K562 (cell line): Measurements from ENCODE around the gene SCEL. TPM values are rescaled to one million over a fixed set of nuclear protein-coding genes. Genes with fewer than 3 reads are reported as not detected.

ENCODE experiments used
- ATAC-seq: fragments of 200-7000 bp; cut with Tn5 transposase; 3 replicates; pipeline ENCODE4 v1.9.1; 2020; ENCODE audit warnings: moderate library complexity
- BruUV-seq: library from RNA; stranded (reverse); fragments of 400-500 nt; replicated peaks from 2 replicates; lab custom pipeline; 2021; lab: Mats Ljungman, UMichigan
- CTCF ChIA-PET: fragments of 300-600 bp; formaldehyde crosslinking; extraction: SDS; loops from one replicate; lab custom pipeline; 2021; ENCODE audit warnings: low intra/inter-chr PET ratio; lab: Yijun Ruan, JAX
- POLR2A ChIA-PET: fragments of 300-600, 350-650 bp; sonication (Branson Sonifier 250); formaldehyde crosslinking; extraction: SDS; loops from one replicate; lab custom pipeline; 2021; ENCODE audit warnings: antibody characterized with exemption, inconsistent platforms; lab: Yijun Ruan, JAX
- DNase-seq, 4 experiments: peaks; one replicate each; pipeline versions ENCODE4 v3.0.0 to v3.0.0-alpha.2; 2011 to 2018; ENCODE audit warnings: low spot score in 3 of 4, mixed read lengths in 3 of 4; ENCODE audit errors: extremely low read depth in 1 of 4
- FAIRE-seq: peaks from 2 replicates; lab custom pipeline; 2011; peaks lifted over from hg19 to GRCh38; lab: Jason Lieb, UNC
- H2AFZ ChIP-seq: 2 replicates; pipeline ENCODE4 v1.6.0; 2011; ENCODE audit warnings: low read depth, low read length, control low read depth, inconsistent platforms
- H3K27ac ChIP-seq: fragments of 200-600 bp; 3 replicates; pipeline ENCODE4 v1.8.0; 2011; ENCODE audit warnings: low read depth, mild to moderate bottlenecking, control low read depth, inconsistent platforms, low read length, moderate library complexity, mixed read lengths; ENCODE audit errors: extremely low read depth
- H3K27me3 ChIP-seq, 2 experiments: fragments of 300-600 bp in 1 of 2; 2 replicates in 1 of 2; 3 replicates in 1 of 2; pipeline versions ENCODE4 v1.6.0 to v1.8.0; 2011; ENCODE audit warnings: inconsistent platforms in 2 of 2, low read length in 2 of 2, mild to moderate bottlenecking in 1 of 2, mixed read lengths in 1 of 2, moderate library complexity in 1 of 2; ENCODE audit not compliant: control insufficient read depth in 2 of 2, insufficient read depth in 2 of 2
- H3K36me3 ChIP-seq: fragments of 300-600 bp; 3 replicates; pipeline ENCODE4 v1.8.0; 2011; ENCODE audit warnings: mild to moderate bottlenecking, low read length, inconsistent platforms; ENCODE audit not compliant: control insufficient read depth, insufficient read depth
- H3K4me1 ChIP-seq, 2 experiments: fragments of 200-600 bp in 1 of 2; replicated peaks in 1 of 2; 2 replicates in 1 of 2; 3 replicates in 1 of 2; pipeline versions ENCODE4 v1.5.1 to v1.8.0; 2011; ENCODE audit warnings: inconsistent platforms in 2 of 2, low read length in 2 of 2, mild to moderate bottlenecking in 1 of 2, mixed read lengths in 1 of 2, moderate library complexity in 1 of 2; ENCODE audit not compliant: control insufficient read depth in 2 of 2, insufficient read depth in 2 of 2
- H3K4me2 ChIP-seq: 2 replicates; pipeline ENCODE4 v1.6.1; 2011; ENCODE audit warnings: low read length, control low read depth, inconsistent platforms, mixed read lengths; ENCODE audit not compliant: insufficient read depth
- H3K4me3 ChIP-seq: fragments of 200-600 bp; sonication (generic), shearing (Covaris generic); 2 replicates; pipeline ENCODE4 v1.5.1; 2016; ENCODE audit warnings: control low read depth, inconsistent platforms
- H3K79me2 ChIP-seq: fragments of 200-600 bp; 3 replicates; pipeline ENCODE4 v1.8.0; 2011; ENCODE audit warnings: low read length, inconsistent platforms; ENCODE audit not compliant: control insufficient read depth, insufficient read depth
- H3K9ac ChIP-seq, 2 experiments: 2 replicates each; pipeline versions ENCODE4 v1.6.0 to v1.6.1; 2011; ENCODE audit warnings: low read depth in 2 of 2, low read length in 2 of 2, control low read depth in 1 of 2, inconsistent platforms in 1 of 2, mild to moderate bottlenecking in 1 of 2, mixed read lengths in 1 of 2; ENCODE audit not compliant: insufficient read depth in 1 of 2
- H3K9me1 ChIP-seq: one replicate; pipeline ENCODE4 v1.6.0; 2011; ENCODE audit warnings: inconsistent platforms, mild to moderate bottlenecking, low read length, moderate library complexity; ENCODE audit not compliant: control insufficient read depth, insufficient read depth
- H3K9me3 ChIP-seq: replicated peaks from 2 replicates; pipeline ENCODE4 v1.5.1; 2011; ENCODE audit warnings: low read depth, low read length, inconsistent platforms; ENCODE audit not compliant: control insufficient read depth, insufficient read depth
- H4K20me1 ChIP-seq: replicated peaks from 2 replicates; pipeline ENCODE4 v1.6.1; 2011; ENCODE audit warnings: low read length, inconsistent platforms, mixed read lengths; ENCODE audit not compliant: control insufficient read depth, insufficient read depth
- ATF6 ChIP-seq: sonication (generic); formaldehyde crosslinking; IDR thresholded peaks from 2 replicates; pipeline ENCODE4 v1.4.0; 2020; ENCODE audit warnings: mild to moderate bottlenecking, missing genetic modification reagents
- GTF2F1 ChIP-seq: IDR thresholded peaks from 2 replicates; pipeline ENCODE4 v1.6.1; 2011; ENCODE audit warnings: low read depth, low read length, improper control_type of control experiment
- HMBOX1 ChIP-seq: sonication (generic); IDR thresholded peaks from 2 replicates; pipeline ENCODE4 v1.6.1; 2016
- HNRNPH1 ChIP-seq: fragments of 200-400 bp; formaldehyde crosslinking; optimal IDR thresholded peaks from 2 replicates; pipeline ENCODE3; 2017; ENCODE audit warnings: low read depth, mild to moderate bottlenecking, low read length, moderate library complexity
- MTA3 ChIP-seq: fragments of 450-650 bp; formaldehyde crosslinking; IDR thresholded peaks from 2 replicates; pipeline ENCODE4 v1.6.1; 2017; ENCODE audit warnings: mild to moderate bottlenecking, borderline replicate concordance
- NR2F6 ChIP-seq: fragments of 450-650 bp; formaldehyde crosslinking; IDR thresholded peaks from 2 replicates; pipeline ENCODE4 v1.4.0; 2020; ENCODE audit warnings: mild to moderate bottlenecking
- SRSF7 ChIP-seq: fragments of 200-400 bp; formaldehyde crosslinking; optimal IDR thresholded peaks from 2 replicates; pipeline ENCODE3; 2017; ENCODE audit warnings: mild to moderate bottlenecking, low read depth, low read length
- TEAD2 ChIP-seq: fragments of 450-650 bp; IDR thresholded peaks from 2 replicates; pipeline ENCODE4 v1.6.1; 2016; ENCODE audit warnings: missing genetic modification characterization, control low read depth, missing compliant biosample characterization
- ZKSCAN1 ChIP-seq: fragments of 150-350 bp; IDR thresholded peaks from 2 replicates; pipeline ENCODE4 v1.6.1; 2016; ENCODE audit warnings: low read depth, low read length
- ZNF766 ChIP-seq: fragments of 200-800 bp; sonication (Bioruptor generic); conservative IDR thresholded peaks from 2 replicates; pipeline ENCODE4 v1.6.1; 2016; ENCODE audit warnings: missing genetic modification characterization, missing compliant biosample characterization
- WGBS: fragments of 100-300 bp; shearing (Covaris generic); methylation state at CpG from one replicate; pipeline ENCODE4 v1.1.6; 2016; ENCODE audit warnings: low coverage, mixed read lengths; ENCODE audit not compliant: insufficient coverage; ENCODE audit errors: missing lambda C conversion rate; 5-methylcytosine and 5-hydroxymethylcytosine counted together
- in situ Hi-C: fragments of 300-500 bp; cut with MboI; formaldehyde crosslinking; loops from 4 replicates; pipeline ENCODE4 v1.15.0; 2018; ENCODE audit warnings: inconsistent platforms, mixed read lengths
- intact Hi-C: fragments of 100-400 bp; cut with micrococcal nuclease; formaldehyde crosslinking; loops from 2 replicates; pipeline ENCODE4 v1.14.2; 2022
- polyA plus RNA-seq, 8 experiments: library from polyadenylated mRNA; depleted of rRNA in 4 of 8; stranded (reverse) in 5 of 8; unstranded in 3 of 8; fragments of >200 nt; fragmentation: Nextera tagmentation in 2 of 8; fragmentation: Illumina TruSeq in 1 of 8; extraction: Ambion mirVana in 2 of 8; extraction: Trizol in 1 of 8; gene quantifications; 2 replicates each; pipeline versions ENCODE4 v1.2.1 to v1.2.3, GENCODE V29; 2011 to 2014; ENCODE audit warnings: inconsistent platforms in 1 of 8, missing spikeins in 1 of 8
- total RNA-seq, 7 experiments: library from RNA; depleted of rRNA in 6 of 7; stranded (reverse); fragments of >200 nt in 6 of 7; fragmentation: Illumina TruSeq in 2 of 7; extraction: Trizol in 2 of 7; gene quantifications; 2 replicates each; pipeline versions ENCODE4 v1.2.1 to v1.2.3, GENCODE V29; 2011 to 2021; ENCODE audit warnings: low replicate concordance in 1 of 7

SCEL gene
- total and polyA plus RNA-seq, 9 of the 15 experiments (the other 6 are each of a cell fraction or from before 2014, with no cell fraction given), result not detected

- Histone ChIP-seq H3K4me3 (no peak overlapping the region), H3K9me1 (no peaks in the 10 kb centered on the region), H3K27ac (no peak overlapping the region), H2AFZ (no peak overlapping the region), H3K9ac (no peak overlapping the region), H3K4me2 (no peak overlapping the region), H3K9me3 (no peaks in the 10 kb centered on the region), H3K4me1 (no peaks in the 10 kb centered on the region), H3K79me2 (no peaks in the 10 kb centered on the region), H3K27me3 (no peaks in the 10 kb centered on the region), H4K20me1 (no peaks in the 10 kb centered on the region), H3K36me3 (no peaks in the 10 kb centered on the region)
- in situ Hi-C loops, result no loop called here
- intact Hi-C loops, result no loop called here
- no TSS peak for BruUV-seq
- 0% methylated on average over 1 of the region's 1 CpG for WGBS
- no peak for TF ChIP-seq ZKSCAN1
- DNase-seq, result no peak
- ChIA-PET CTCF (no interaction called here), POLR2A (interaction anchor here (0.6 kb wide), 1 partner anchor 83 kb away, joined by 4 read pairs; no protein-coding TSS in a partner anchor)
- FAIRE-seq, result no peak
- no peak for ATAC-seq
Measured at GRCh38 chr13:77620138-77620537, 84.6 kb downstream of the SCEL start.

GRCh38 chr13:77623806-77624205, 88.3 kb downstream of the SCEL start:
- no peaks in the 10 kb centered on the region for H3K4me1 ChIP-seq
- H3K9me3 ChIP-seq, result no peaks in the 10 kb centered on the region
- no peaks in the 10 kb centered on the region for H3K36me3 ChIP-seq
- DNase-seq (no peak), ATAC-seq (no peak), FAIRE-seq (no peak)
- no peak overlapping the region for H3K4me2 ChIP-seq
- no peak overlapping the region for H2AFZ ChIP-seq
- intact Hi-C loops (no loop called here), in situ Hi-C loops (no loop called here)
- ChIA-PET CTCF (no interaction called here), POLR2A (no interaction called here)
- H3K27me3 ChIP-seq, result no peaks in the 10 kb centered on the region
- no peaks in the 10 kb centered on the region for H3K9me1 ChIP-seq
- 0% methylated on average over 2 of the region's 3 CpGs for WGBS
- no peaks in the 10 kb centered on the region for H3K79me2 ChIP-seq
- no peak overlapping the region for H3K4me3 ChIP-seq
- no peaks in the 10 kb centered on the region for H4K20me1 ChIP-seq
- BruUV-seq, result no TSS peak
- no peak overlapping the region for H3K27ac ChIP-seq
- H3K9ac ChIP-seq, result no peak overlapping the region
- TF ChIP-seq MTA3 (no peak), NR2F6 (no peak), ATF6 (CRISPR knock-in tag) (no peak), SRSF7 (no peak), ZNF766 (no peak), HNRNPH1 (no peak), TEAD2 (tag) (no peak), HMBOX1 (no peak), GTF2F1 (no peak)
